Esophagus (tissue), 2 donors: ENCODE data around the gene NR1I3. TPM values are rescaled to one million over a fixed set of nuclear protein-coding genes. Genes with fewer than 3 reads are reported as not detected.

ENCODE experiments used
- H3K27ac ChIP-seq, 2 donors: one replicate each; pipeline ENCODE4 v1.5.1; 2013; ENCODE audit warnings: low read depth in 2 of 2, mild to moderate bottlenecking in 2 of 2, inconsistent platforms in 1 of 2, low read length in 1 of 2, moderate library complexity in 1 of 2
- H3K27me3 ChIP-seq, 2 donors: one replicate each; pipeline ENCODE4 v1.6.1; 2013; ENCODE audit warnings: low read length in 2 of 2, control low read depth in 1 of 2, mild to moderate bottlenecking in 1 of 2; ENCODE audit not compliant: insufficient read depth in 2 of 2, control insufficient read depth in 1 of 2
- H3K36me3 ChIP-seq, 2 donors: one replicate each; pipeline ENCODE4 v1.6.1; 2013; ENCODE audit warnings: low read length in 1 of 2; ENCODE audit not compliant: control insufficient read depth in 2 of 2, insufficient read depth in 2 of 2
- H3K4me1 ChIP-seq, 2 donors: one replicate each; pipeline ENCODE4 v1.6.1; 2013; ENCODE audit warnings: low read length in 1 of 2; ENCODE audit not compliant: control insufficient read depth in 2 of 2, insufficient read depth in 2 of 2
- H3K4me3 ChIP-seq, 2 donors: one replicate each; pipeline ENCODE4 v1.5.1; 2013; ENCODE audit warnings: low read length in 2 of 2, mild to moderate bottlenecking in 2 of 2, low read depth in 1 of 2, moderate library complexity in 1 of 2
- H3K9me3 ChIP-seq, 2 donors: one replicate each; pipeline ENCODE4 v1.6.1; 2013; ENCODE audit warnings: mild to moderate bottlenecking in 2 of 2, low read depth in 1 of 2, low read length in 1 of 2, moderate library complexity in 1 of 2; ENCODE audit not compliant: control insufficient read depth in 2 of 2, insufficient read depth in 1 of 2
- WGBS, 2 donors: extraction: QIAGEN DNeasy Blood & Tissue Kit; methylation state at CpG; one replicate each; pipeline ENCODE4 v1.1.7; 2013; 5-methylcytosine and 5-hydroxymethylcytosine counted together
- polyA plus RNA-seq, 2 donors: library from polyadenylated mRNA; stranded (reverse); fragments of 200-250 nt; gene quantifications; one replicate each; pipeline ENCODE4 v1.2.3, GENCODE V29; 2013
- donor health status: healthy with polysubstance abuse.
- donor health status: Bipolar disorder and iron deficiency.

Gene NR1I3
- polyA plus RNA-seq, 2 donors, result 0.07 TPM; not detected in 1

GRCh38 chr1:161198194-161198896 is 39.7 kb downstream of the NR1I3 start:
- Histone ChIP-seq H3K36me3 (peaks cover 0 to 2% of the 10 kb centered on the region in 2 donors), H3K4me1 (peaks cover 2 to 27% of the 10 kb centered on the region in 2 donors), H3K4me3 (peak overlapping the region; percentile 9 to 30)

GRCh38 chr1:161197560-161198193 is 40.3 kb downstream of the NR1I3 start:
- 56 to 74% methylated on average over 11 of the region's 11 CpGs for WGBS, 2 donors
- Histone ChIP-seq H3K4me1 (peaks cover 5 to 25% of the 10 kb centered on the region in 2 donors), H3K27ac (peak overlapping the region; percentile 71 to 100), H3K36me3 (peaks cover 0 to 5% of the 10 kb centered on the region in 2 donors), H3K4me3 (peak overlapping the region; percentile 9 to 30), H3K27me3 (no peaks in the 10 kb centered on the region), H3K9me3 (no peaks in the 10 kb centered on the region)

More at GRCh38 chr1:161198194-161198896, 39.7 kb downstream of the NR1I3 start:
- peak overlapping the region; percentile 71 to 100 for H3K27ac ChIP-seq
- no peaks in the 10 kb centered on the region for H3K27me3 ChIP-seq
- 18 to 34% methylated on average over 20 of the region's 20 CpGs for WGBS, 2 donors
- no peaks in the 10 kb centered on the region for H3K9me3 ChIP-seq

- H3K27ac ChIP-seq, result peak overlapping the region; percentile 9 to 56
- no peak overlapping the region for H3K4me3 ChIP-seq
- H3K9me3 ChIP-seq, result no peaks in the 10 kb centered on the region
- H3K4me1 ChIP-seq, result peaks cover 5 to 25% of the 10 kb centered on the region in 2 donors
- peaks cover 0 to 5% of the 10 kb centered on the region in 2 donors for H3K36me3 ChIP-seq
- 66 to 71% methylated on average over 27 of the region's 27 CpGs for WGBS, 2 donors
- H3K27me3 ChIP-seq, result no peaks in the 10 kb centered on the region
Observed at GRCh38 chr1:161196521-161197451, 41.2 kb downstream of the NR1I3 start.

- no peaks in the 10 kb centered on the region for H3K9me3 ChIP-seq
- H3K27me3 ChIP-seq, result no peaks in the 10 kb centered on the region
- H3K4me1 ChIP-seq, result peaks cover 4 to 24% of the 10 kb centered on the region in 2 donors
- H3K36me3 ChIP-seq, result peaks cover 0 to 5% of the 10 kb centered on the region in 2 donors
- WGBS, 2 donors, result 89 to 93% methylated on average over 7 of the region's 7 CpGs
- H3K4me3 ChIP-seq, result no peak overlapping the region
- no peak overlapping the region for H3K27ac ChIP-seq
Observed at GRCh38 chr1:161196111-161196510, 41.9 kb downstream of the NR1I3 start.

- H3K4me3 ChIP-seq, result no peak overlapping the region
- H3K36me3 ChIP-seq, result peaks cover 0 to 5% of the 10 kb centered on the region in 2 donors
- H3K4me1 ChIP-seq, result peaks cover 3 to 15% of the 10 kb centered on the region in 2 donors
- no peak overlapping the region for H3K27ac ChIP-seq
- H3K9me3 ChIP-seq, result no peaks in the 10 kb centered on the region
- H3K27me3 ChIP-seq, result no peaks in the 10 kb centered on the region
- 72 to 85% methylated on average over 4 of the region's 4 CpGs for WGBS, 2 donors
Observed at GRCh38 chr1:161195171-161195570, 42.8 kb downstream of the NR1I3 start.

- Histone ChIP-seq H3K4me3 (no peak overlapping the region), H3K4me1 (peaks cover 3 to 13% of the 10 kb centered on the region in 2 donors), H3K27ac (no peak overlapping the region), H3K9me3 (no peaks in the 10 kb centered on the region), H3K27me3 (no peaks in the 10 kb centered on the region), H3K36me3 (peaks cover 0 to 5% of the 10 kb centered on the region in 2 donors)
- 72 to 76% methylated on average over 21 of the region's 21 CpGs for WGBS, 2 donors
Observed at GRCh38 chr1:161193561-161194235, 44.3 kb downstream of the NR1I3 start.

- Histone ChIP-seq H3K4me1 (peaks cover 3% of the 10 kb centered on the region in 2 donors), H3K4me3 (no peak overlapping the region), H3K36me3 (peaks cover 0 to 5% of the 10 kb centered on the region in 2 donors), H3K27ac (no peak overlapping the region), H3K27me3 (no peaks in the 10 kb centered on the region), H3K9me3 (no peaks in the 10 kb centered on the region)
- whole genome bisulfite sequencing, 2 donors, result 52 to 60% methylated on average over 15 of the region's 15 CpGs
Observed at GRCh38 chr1:161192476-161193465, 45.2 kb downstream of the NR1I3 start.

GRCh38 chr1:161191971-161192370 is 46.0 kb downstream of the NR1I3 start:
- no peaks in the 10 kb centered on the region for H3K27me3 ChIP-seq
- no peak overlapping the region for H3K27ac ChIP-seq
- H3K4me1 ChIP-seq, result peaks cover 3% of the 10 kb centered on the region in 2 donors
- WGBS, 2 donors, result 69 to 76% methylated on average over 8 of the region's 8 CpGs
- H3K9me3 ChIP-seq, result no peaks in the 10 kb centered on the region
- peaks cover 0 to 5% of the 10 kb centered on the region in 2 donors for H3K36me3 ChIP-seq
- H3K4me3 ChIP-seq, result no peak overlapping the region
